NCI-H345 treated with DMSO at 0.1 percent for 48 hours (cell line): ENCODE results near the gene BRD7.

Source experiments
- DNase-seq: peaks from one replicate; lab custom pipeline; 2025; ENCODE audit not compliant: unreplicated experiment; lab: John Stamatoyannopoulos, UW

BRD7 gene

DNA sequence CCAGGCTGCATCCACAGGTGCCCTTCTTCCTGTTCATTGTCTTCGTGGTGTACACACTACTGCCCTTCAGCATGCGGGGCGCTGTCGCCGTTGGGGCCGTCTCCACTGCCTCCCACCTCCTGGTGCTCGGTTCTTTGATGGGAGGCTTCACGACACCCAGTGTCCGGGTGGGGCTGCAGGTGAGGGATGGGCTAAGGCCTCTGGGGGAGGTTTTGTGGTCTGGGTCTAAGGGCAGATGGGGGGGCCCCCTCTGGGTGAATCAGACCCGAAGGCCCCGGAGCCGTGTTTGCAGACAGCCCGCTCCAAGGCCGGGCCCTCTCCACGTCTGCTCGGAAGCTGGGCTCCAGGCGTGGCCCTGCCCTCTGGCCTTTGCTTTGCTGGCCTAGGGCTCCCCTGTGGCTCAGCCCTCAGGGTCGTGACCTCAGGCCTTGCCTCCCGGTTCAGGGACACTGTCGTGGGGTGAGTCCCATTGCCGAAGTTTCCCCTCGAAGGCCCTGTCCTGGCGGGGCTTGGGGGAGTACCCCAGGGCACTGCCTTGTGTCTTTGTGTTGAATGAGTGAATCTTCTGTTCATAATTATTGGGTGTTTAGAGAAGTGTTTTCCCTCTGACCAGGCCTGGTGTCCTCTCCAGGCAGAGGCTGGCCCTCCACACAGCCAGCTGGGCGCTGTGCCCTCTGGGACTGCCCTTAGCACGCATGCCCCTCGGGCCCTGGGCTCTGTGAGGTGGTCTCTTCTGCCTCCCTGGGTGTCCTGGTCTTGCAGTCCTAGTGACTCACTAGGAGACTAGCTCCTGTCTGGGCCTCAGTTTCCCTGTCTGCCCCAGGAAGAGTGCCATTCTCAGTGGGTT is 76.8 kb downstream of the BRD7 start:
- no peak for DNase-seq

DNA sequence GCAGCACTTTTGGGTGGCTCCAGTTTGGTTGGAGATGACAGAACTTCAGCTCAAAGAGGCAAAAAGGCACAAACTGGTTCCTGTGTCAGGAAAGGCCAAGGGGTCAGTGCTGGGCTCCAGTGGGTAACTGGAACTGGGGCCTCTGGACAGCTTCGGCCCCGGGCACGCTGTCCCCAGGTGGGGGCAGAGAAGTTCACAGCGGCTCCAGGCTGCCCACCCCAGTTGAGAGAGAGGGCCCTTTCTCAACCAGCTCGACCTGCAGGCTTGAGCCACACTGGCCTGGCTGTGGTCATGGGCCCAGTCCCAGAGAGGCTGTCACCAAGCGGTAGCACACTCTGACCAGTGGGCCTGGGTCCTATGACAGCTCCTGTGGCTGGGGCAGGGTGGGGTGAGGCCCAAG is 77.9 kb downstream of the BRD7 start:
- no peak for DNase-seq

DNA sequence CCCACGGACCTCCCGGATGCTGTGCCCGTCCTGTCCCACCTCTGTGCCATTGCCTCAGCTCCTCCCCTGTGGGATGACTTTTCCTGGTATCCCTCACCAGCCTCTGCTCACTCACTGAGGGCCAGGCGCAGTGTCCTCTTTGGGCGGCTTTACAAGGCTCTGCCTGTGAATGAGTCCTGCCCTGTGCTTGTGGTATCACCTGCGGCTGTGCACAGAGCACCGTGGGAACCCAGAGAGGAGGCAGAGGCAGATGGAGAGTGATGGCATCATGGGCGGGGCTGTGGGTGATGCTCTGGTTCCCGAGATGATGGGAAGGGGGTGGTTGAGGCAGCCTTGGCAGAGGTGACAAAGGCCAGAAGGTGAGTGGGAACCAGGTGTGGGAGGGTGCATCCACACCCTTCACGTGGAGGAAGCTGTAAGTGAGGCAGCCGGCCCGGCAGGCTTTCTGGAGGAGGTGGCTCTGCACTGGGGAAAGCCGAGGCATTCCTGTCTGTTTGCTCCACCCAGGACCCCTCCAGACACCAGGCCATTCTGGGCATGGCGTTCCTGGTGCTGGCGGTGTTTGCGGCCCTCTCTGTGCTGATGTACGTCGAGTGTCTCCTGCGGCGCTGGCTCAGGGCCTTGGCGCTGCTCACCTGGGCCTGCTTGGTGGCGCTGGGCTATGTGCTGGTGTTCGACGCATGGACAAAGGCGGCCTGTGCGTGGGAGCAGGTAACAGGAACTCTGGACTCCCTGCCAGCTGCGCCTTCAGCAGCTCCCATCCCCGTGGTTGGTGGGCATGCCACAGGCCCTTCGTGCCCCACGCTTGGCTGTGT is 78.6 kb downstream of the BRD7 start:
- no peak for DNase-seq

DNA sequence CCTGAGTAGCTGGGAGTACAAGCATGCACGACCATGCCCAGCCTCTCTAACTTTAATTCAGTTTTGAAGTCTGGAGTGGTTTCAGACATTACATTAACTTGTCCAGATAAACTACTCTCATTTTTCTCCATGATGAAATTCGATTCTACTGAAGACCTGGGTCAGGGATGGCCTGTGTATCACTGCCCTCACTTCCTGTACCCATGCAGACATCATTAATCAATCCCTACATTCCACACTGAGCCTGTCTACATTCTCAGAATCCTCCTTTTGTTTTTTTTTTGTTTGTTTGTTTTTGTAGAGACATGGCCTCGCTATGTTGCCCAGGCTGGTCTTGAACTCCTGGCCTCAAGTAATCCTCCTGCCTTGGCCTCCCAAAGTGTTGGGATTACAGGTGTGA is 79.9 kb downstream of the BRD7 start:
- no peak for DNase-seq

DNA sequence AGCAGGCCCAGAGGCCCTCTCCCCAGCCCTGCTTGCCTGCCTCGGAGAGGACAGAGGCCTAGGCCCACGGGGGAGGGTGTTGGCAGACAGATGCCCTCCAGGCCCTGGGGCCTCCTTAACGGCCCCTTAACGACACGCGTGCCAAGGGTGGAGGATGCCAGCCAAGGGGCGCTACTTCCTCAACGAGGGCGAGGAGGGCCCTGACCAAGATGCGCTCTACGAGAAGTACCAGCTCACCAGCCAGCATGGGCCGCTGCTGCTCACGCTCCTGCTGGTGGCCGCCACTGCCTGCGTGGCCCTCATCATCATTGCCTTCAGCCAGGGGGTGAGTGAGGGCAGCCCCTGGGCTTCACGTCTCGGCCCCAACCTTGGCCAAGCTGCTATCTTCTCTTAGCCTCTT is 80.8 kb downstream of the BRD7 start:
- no peak for DNase-seq

DNA sequence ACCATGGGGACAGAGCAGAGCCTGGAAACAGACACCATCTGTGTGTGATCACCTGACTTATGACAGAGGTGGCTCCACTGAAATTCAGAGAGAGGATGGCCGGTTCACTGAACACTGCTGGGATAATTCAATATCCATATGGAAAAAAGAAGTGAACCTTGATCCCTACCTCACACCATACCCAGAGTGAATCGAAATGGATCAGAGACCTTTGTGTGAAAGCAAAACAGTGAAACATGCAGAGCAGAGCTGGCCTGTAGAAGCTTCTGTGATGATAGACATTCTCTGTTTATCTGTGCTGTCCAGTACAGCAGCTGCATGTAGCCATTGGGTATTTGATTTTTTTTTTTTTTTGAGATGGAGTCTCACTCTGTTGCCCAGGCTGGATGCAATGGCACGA is 82.1 kb downstream of the BRD7 start:
- no peak for DNase-seq

DNA sequence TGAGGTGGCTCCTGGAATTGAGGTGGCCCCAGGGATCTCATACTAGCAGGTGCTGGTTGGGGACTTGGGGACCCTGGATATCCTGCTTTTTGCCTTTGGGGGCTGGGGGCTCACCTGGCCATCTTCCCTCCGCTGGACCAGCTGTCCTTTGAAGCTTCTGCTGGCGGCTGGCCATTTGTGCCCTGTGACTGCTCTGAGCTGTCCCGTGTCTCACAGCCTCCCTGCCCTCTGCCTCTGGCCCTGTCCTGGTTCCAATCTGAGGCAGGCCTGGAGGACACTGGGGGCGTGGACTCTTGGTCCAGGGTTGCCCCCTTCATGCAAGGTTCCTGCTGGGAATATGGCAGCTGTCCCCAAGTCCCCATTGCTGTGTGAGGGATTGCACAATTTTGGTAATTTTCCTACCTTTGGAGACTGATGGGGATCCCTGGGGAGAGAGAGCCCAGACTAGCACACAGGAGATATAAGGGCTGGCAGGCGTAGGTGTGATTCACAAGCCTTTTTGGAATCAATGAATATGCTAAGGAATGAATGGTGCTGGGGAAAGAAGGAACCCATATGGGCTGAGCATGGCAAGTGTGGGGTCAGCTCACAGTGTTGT is 83.3 kb downstream of the BRD7 start:
- no peak for DNase-seq

DNA sequence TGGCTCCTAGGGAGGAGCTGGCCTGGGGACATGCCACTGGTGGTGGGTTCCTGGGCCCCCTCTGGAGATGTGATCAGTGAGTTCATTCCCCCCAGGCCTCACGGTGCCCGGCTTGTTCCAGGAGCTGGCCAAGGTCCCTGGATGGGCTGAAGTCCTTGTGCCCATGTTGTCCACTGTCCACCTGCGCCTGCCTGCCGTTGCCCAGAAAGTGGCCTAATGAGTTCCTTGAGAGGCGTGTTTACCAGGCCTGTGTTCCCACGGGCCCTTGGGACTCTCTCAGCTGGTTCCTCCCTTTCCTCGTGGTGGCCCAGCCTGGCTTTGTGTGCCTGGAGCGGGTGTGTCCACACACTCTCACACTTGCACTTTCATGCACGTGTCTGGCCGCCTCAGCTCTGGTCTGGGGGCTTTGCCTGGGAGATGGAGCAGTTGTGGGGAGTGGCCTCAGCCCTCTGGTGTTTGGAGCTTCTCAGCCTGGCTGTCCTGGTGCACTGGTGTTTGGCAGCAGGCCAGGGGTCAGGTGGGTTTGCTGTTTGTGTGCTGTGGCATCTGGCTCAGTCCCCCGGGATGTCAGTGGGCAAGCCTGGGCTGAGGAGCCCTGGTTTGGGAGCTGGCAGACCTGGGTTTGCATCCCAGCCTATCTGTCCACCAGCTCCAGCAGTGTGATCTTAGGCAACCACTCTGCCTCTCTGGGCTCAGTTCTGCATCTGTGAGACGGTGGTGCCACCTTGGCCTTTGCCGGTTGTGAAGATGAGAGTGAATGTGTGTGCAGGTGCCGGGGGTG is 84.5 kb downstream of the BRD7 start:
- DNase-seq, result no peak

DNA sequence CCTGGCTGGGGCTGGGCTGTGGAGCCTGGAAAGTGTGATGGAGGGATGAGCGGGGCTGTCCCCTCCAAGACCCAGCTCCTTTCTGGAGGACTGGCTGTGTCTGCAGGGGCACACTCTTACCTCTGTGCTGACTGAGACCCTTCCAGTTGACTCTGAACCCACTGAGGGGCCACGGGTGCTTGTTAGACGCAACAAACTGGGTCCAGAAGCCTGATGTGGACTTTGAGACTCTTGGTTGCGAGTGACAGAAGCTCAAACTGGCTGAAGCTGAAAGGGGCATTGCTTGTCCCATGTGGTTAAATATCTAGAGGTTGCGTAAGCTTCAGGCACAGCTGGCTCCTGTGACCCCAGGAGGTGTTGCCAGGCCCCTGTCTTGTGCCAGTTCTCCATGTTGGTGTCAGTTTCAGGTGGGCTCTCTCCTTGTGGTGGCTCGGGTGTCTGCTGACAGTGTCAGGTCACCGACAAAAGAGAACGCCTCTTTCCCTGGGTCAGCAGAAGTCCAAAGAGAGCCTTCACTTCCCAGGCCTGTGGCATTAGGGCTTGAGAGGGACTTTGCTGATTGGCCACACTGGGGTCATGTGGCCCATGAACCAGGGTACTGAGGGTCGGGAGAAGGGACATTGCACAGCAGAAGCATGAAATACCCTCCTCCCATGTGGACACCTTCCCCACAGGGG is 85.7 kb downstream of the BRD7 start:
- DNase-seq, result no peak

DNA sequence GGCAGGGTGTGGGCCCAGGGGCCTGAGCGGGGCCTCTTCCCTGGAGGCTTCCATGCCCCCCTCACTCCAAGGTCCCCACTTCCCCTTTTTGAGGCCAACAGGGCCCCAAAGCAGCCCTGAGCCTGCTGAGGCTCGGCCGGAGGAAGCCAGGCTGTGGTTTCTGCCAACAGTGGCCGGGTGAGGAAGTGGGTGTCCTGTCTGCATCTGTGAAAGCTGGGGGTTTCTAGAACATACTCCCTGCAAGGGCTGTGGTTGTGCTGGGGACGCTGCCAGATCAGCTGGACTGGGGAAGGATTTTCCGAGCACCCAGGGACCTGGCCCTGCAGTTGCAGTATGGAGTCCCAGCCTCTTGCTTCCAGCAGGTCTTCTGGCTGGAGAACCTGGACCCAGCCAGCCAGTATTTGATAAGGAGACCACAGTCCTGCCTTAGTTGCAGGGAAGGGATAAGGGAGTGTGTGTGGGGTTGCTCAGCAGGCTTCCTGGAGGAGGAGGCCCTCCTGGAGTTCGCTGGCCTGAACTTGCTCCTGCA is 86.7 kb downstream of the BRD7 start:
- no peak for DNase-seq

DNA sequence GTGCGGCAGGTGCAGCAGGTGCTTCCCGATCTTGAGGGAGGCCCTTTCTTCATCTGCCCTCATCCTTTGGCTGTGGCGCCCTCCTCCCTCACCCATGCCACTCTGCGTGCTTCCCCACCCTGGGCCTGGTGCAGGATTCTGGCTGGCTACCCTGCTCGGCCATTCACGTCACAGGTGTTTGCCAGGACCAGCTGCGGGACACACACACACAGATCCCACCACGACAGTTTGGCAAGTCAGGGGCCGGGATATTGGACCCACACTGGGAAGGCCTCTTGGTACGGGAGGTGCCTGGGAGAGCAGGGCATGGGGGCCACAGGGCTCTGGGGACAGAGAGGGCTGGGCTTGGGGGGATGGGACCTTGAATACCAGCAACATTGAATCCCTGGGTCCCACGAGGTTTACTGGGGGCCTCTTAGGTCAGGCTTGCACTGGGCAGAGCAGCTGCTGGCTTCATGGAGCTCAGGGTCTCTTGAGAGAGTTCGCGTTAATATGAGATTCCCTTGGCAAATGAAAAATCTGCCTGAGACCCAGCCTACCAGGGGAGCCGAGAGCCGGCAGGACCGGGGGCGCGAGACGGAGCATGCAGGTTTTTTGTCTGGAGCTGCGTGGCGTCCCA is 87.3 kb downstream of the BRD7 start:
- DNase-seq, result no peak

DNA sequence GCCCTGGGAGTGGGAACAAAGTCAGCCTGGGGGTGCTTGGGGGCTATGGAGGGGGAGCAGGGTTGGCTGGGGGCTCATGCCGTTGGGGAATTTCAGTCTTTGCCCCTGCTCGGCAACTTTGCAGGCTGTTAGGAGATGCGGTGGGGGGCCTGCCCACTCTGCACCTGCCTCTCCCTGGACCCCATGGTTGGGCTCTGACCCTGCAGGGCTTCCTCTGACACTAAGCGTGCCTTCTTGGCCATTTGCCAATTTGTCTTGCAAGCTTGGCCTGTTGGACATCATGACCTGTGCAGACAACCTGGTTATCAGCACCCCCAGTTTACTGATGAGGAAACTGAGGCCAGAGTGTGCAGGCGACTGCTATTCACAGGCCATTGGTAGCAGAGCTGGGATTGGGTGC is 87.9 kb downstream of the BRD7 start:
- DNase-seq, result no peak

DNA sequence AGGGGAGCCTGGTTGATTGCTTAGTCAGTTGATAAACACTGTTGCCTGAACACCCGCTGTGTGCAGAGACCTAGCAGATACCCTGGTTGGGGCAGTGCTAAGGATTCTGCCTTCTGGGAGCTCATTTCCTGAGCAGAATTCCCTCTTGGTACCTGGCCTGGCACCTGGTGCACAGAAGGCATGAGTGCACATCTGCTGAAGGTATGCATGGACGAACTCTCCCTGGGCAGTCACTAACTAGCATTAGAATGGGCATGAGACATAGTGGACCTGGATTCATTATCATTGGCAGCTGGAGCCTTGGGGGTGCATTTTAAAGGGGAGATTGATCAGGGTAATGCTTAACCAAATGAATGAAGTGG is 89.3 kb downstream of the BRD7 start:
- no peak for DNase-seq

DNA sequence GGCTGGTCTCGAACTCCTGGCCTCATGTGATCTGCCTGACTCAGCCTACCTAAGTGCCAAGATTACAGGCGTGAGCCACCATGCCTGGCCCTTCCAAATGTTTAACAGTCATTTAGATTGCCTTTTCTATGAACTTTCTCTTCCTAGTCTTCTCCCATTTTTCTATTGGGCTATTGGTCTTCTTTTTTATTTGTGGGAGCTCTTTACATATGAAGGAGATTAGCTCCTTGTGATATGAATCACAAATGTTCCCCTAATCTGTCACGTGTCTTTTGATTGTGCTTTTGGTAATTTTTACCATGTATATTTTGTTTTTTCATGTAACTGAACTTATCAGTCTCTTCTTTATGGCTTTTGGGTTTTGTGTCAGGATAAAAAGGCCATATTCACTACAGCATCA is 90.5 kb downstream of the BRD7 start:
- DNase-seq, result no peak

DNA sequence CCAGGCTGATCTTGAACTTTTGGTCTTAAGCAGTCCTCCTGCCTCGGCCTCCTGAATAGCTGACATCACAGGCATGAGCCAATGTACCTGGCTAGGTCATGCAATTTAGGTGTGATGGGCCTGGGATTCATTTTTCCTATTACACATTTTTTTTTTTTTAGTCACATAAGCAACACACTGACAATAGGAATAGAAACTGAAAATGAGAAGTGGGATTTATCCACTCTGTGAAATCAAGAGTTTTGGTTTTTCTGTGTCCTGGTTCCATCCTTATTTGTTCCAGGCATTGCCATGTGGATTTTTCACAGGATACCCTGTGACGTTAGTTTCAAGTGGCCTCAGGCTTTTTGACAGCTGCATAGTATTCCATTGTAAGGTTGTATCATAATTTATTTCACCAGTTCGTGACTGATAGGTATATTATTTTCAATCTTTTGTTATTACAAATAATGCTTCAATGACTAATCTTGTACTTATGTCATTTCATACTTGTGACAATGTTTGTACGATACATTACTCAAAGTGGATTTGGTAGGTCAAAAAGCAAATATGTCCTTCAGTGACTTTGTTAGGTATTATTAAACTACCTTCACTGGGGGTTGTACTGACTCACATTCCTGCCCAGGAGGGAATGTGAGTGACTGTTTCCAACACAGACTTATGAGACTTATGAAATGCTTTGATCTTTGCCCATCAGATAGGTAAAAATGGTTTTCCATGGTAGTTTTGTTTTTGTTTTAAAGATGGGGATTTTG is 91.8 kb downstream of the BRD7 start:
- DNase-seq, result no peak

DNA sequence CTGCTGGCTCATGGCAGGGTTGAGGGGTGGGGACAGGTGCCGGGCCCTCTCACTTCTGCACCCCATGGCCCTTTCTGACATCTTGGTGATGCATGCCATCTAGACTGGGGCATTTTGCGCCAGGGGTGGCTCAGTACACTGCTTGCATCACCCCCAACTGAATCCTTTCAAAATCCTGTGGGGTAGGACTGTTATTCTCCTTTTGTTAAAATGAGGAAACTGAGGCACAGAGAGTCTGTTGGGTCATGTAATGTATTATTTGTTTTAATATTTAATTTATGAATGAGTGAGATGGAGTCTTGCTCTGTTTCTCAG is 92.5 kb downstream of the BRD7 start:
- DNase-seq, result no peak

DNA sequence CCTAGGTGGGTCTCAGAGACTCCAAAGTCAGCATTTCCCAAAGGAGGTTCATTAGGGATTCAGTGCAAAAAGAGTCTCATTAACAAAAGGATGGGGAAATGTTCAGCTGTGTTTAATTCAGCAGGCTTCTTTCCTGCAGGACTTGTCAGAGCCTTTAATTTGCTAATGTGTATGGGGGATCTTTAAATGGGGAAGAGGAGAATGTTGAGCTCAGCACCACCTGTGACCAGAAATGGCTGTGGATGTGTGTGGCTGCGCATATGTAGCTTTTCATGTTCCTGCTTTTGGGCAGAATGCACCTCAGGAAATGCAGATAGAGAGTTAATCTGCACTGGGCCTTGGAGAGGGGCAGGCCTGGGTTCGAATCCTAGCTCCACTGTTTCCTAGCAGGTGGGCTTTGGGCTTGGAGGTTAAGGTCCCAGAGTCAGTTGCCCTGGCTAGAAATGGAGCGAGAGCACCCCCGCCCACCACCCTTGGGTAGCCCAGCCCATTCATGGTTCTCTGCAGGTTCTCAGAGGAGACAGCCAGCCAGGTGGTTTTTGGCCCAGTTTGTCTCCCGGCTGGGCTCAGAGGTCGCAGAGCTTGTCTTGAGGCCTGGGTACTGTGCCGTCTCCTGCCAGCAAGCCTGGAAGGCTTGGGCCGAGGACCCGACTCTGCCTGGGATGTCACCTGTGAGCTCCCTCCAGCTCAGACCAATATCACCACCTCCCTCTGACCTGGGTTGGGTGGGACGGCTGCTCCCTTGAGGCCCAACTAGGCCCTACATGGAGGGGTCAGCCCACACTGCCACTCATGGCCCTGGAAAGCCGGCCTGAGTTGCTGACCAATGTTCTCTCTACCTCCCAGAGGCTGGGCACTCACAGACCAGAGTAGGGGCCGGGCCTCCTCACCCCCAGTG is 93.1 kb downstream of the BRD7 start:
- no peak for DNase-seq

DNA sequence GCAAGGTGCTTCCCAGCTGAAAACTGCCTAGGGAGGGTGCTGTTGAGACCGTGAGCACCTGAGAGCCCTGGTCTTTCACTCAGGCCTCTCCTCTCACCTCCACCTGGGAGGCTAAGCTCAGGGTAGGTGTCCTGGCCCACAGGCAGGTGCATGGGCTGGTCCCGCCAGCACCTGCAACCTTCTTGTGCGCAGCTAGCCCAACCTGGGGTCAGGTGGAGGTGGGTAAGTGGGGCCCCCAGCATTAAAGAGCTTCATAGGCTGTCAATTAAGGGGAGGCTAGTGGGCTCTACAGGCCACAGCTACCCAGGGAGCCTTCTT is 93.7 kb downstream of the BRD7 start:
- DNase-seq, result no peak
